AG08396 (cell line): Measurements from ENCODE around the gene RNF225.
"Not testable (repeated sequence)": the region's sequence is repeated elsewhere in the genome, so short reads cannot be mapped to it uniquely, and the experiment has no call there.

Experiments used
- DNase-seq: peaks from one replicate; pipeline ENCODE4 v3.0.0; 2012; ENCODE audit warnings: low spot score, mixed read lengths

Gene RNF225

DNA sequence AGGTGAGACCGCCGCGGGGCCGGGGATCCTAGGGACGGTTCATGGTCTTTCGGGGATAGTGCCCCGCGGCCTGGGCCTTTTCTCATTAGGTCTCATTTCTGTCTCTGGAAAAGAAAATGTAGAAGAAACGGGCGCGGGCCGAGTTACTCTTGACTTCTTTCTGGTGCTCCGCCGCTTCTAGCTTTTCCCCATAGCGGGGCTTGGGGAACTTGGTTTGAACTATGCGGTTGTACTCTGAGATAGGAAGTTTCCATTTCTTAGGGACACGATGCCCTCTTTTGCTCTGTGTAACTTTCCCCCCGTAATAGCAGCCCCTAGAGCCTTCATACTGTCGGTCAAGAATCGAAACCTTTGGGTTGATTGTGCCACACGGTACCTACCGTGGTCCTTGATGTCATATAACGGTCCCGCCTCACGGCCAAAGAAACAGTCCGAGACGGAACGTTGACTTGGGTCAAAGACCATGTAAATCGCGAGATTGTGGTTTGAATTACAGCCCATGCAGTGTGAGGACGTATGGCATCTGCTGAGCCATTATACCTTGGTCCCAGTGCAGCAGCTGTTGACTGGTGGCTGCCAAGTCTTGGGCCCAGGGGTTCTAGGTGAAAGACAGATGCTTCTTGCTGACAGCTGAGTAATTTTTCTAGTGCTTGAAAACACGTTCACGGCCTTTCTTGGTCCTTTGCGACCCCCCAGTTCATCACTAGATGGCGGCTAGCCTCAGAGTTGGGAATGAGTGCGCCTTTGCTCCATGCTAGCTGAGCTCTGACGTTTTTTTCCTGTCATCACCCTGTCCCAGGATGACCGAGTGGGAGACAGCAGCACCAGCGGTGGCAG lies 7.9 kb upstream of the RNF225 start:
- DNase-seq: no peak

DNA sequence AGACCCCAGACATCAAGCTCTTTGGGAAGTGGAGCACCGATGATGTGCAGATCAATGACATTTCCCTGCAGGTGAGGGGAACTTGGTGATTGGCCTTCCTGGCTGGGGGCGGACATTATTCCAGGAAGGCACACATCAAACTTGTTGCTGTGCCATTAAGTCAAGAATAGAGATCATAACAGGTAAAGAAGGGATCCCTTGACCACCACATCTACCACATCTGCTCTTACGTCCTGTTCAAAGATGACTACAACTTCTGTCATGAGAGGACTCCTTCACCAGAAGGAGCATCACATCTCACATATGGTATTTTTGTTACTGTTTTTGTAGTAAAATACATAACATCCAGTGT lies 7.3 kb upstream of the RNF225 start:
- no peak for DNase-seq

DNA sequence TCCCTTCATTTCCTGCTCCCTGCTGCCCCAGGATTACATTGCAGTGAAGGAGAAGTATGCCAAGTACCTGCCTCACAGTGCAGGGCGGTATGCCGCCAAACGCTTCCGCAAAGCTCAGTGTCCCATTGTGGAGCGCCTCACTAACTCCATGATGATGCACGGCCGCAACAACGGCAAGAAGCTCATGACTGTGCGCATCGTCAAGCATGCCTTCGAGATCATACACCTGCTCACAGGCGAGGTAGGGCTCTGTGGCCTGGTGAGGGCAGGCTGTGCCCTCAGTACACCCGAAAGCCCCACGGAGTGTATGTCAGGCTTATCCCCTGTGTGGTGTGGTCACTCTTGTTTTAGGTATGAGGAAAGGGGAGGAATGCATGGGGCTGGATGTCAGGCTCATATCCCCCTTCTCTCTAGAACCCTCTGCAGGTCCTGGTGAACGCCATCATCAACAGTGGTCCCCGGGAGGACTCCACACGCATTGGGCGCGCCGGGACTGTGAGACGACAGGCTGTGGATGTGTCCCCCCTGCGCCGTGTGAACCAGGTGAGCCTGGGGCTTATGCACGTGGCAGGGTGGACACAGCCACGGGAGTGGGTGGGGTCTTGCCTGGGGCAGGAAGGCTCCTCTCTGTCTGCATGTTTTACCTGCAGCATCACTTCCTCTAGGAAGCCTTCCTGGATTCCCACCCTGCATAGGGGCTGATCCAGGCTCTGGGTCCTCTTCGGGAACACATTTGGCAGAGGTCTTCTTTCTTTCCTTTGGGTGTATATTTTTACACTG lies 2.3 kb upstream of the RNF225 start:
- no peak for DNase-seq

DNA sequence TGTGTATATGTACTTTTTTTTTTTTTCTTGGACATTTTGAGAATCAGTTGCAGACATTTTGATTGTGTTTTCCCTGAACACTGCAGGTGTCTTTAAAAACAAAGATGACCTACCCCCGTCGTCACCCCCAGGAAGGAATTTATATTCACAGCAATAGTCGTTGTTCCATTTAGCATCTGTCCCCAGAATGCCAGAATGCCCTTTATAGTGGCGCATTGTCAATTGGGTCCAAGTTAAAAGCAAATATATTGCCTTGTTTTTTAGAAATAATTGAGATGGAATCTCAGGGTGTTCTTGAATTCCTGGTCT lies 1.8 kb upstream of the RNF225 start:
- no peak for DNase-seq

DNA sequence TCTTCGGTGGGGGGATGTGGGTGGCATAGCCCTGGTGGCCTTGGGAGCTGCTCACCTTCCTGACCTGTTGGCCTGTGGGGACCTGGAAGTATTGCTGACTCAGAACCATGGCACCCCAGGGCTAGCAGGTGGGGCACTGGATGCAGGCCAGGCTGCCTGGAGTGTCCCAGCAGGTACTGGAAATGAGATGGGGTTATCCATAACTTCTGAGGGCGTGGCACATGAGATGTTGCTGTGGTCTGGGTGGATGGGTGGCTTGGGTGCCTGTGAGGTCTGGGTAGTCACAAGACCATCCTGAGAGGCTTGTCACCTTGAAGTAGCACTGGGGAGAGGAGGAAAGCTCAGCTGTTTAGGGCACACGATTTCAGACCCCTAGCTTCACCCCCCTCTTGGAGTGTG lies 636 bp upstream of the RNF225 start:
- no peak for DNase-seq

DNA sequence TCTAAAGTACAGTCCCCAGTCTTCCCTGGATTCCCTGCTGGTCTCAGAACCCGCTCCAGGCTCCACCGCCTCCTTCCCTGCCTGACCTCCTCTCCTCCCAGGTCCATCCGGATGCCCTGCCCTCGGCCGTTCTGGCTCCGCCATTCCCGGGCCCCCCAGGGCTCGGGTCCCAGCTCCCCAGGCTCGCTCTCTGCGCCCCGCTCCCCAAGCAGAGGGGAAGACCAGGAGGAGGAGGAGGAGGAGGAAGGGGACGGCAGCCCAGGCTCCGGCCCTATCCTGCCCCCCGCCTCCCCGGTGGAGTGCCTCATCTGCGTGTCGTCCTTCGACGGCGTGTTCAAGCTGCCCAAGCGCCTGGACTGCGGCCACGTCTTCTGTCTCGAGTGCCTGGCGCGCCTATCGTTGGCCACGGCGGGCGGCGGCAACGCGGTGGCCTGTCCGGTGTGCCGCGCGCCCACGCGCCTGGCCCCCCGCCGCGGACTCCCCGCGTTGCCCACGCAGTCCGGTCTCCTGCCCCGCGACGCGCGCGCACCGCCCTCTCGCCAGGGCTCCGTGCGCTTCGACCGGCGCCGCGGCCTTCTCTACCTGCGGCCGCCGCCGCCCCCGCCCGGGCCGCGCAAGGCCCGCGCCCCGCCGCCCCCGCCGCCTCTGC lies 647 bp downstream of the RNF225 start:
- no peak for DNase-seq

DNA sequence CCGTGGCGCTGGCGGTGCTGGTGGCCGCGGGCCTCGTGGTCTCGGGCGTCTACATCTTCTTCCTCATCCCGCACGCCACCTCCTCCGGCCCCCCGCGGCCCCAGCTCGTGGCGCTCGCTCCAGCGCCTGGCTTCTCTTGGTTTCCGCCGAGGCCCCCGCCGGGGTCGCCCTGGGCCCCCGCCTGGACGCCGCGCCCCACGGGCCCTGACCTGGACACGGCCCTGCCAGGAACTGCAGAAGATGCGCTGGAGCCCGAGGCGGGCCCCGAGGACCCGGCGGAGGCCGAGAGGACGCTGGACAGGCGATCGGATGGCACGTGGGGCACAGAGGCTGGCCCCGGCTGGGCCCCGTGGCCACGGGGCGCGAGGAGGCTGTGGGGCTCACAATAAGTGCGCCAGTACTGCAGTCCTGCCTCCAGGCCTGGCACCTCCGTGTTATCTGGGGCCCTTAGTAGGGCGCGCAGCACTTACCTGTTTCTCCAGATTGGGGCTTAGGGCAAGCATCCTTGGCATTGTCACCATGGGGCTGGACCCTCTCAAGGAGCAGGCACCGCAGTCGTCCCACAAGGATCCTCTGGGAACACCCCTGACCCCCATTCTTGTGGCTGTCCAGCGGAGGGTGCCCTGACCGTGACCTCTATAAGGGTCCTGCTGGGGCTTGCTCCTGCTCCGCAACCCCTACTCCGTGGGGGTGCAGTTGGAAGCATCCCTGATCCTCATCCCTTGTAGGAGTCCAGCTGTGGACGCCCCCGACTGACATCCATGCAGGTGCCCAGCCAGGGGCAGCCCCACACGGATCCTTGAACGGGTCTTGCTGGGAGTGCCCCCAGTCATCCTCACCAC lies 1.5 kb downstream of the RNF225 start:
- no peak for DNase-seq

DNA sequence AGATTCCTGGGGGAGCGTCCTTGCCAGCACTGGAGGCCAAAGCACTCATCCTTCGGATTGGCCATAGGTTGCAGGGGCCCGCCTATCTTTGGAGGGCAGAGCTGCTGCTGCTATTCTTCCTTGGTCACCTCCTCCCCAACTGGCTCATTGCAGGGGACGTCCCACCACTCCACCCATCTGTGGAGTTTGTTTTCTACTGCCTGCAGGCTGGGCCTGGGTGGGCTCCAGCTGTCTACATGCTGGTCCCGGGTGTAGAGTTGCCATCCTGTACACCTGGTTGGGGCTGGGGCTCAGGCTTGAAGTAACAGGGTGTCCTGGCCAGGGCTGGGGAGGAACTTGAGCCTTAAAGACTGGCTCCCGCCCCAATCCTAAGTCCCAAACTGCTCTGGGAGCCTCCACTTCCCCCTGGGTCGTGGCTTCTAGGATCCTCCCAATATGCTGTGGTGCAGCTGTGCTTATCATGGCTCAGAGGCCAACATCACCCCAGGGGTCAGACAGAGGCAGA lies 2.1 kb downstream of the RNF225 start:
- DNase-seq: no peak

DNA sequence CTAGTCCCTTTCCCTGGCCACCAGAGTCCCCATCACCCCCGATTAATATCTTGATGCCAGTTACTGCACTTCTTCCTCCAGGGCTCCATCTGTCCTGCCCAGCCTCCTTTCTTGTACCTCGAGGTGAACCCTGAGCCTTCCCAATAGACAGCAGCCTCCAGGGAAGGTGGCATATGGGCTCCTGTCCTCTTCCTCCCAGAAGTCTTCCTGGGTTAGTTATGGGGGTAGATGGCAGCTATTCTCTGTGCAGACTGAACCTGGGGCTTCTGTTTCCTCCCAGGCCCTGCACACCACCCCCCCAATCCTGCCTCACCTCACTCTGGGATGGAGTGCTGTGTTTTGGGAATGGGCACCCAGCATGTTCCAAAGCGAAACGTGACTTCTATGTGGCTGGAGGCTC lies 2.6 kb downstream of the RNF225 start:
- no peak for DNase-seq

DNA sequence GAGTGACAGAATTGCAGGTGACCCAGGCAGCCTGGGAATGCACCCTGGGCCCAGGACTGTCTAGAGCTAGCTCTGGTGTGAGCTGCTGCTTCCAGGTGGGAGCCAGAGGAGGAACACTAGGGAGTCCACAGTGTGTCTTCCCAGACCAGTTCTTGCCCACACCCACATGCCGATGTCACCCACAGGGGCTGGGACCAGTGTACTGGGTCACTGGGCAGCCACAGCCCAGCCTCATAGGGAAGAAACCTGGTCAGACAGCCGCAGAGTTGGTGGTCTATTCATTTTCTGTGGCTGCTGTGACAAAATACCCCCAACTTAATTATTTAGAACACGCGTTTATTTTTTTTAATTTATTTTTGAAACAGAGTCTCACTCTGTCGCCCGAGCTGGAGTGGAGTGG lies 3.1 kb downstream of the RNF225 start:
- DNase-seq: no peak

DNA sequence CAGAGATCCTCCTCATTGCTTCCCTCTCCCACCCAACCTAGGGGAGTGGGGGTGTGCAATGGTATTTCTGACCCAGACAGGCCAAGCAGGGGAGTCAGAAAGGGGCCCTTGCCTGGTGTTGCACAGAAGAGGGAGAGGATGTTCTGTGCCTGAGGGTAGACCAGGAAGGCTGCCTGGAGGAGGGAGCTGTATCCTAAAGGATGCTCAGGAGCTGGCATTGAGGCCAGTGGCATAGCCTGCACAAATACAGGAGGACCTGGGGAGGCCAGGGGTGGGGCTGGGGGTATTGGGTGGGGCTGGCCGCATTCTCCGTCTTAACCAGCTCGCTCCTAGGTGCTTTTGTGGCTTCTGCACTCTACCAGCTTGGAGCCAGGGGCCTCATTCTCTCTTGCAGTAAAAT lies 4.4 kb downstream of the RNF225 start:
- DNase-seq: no peak

DNA sequence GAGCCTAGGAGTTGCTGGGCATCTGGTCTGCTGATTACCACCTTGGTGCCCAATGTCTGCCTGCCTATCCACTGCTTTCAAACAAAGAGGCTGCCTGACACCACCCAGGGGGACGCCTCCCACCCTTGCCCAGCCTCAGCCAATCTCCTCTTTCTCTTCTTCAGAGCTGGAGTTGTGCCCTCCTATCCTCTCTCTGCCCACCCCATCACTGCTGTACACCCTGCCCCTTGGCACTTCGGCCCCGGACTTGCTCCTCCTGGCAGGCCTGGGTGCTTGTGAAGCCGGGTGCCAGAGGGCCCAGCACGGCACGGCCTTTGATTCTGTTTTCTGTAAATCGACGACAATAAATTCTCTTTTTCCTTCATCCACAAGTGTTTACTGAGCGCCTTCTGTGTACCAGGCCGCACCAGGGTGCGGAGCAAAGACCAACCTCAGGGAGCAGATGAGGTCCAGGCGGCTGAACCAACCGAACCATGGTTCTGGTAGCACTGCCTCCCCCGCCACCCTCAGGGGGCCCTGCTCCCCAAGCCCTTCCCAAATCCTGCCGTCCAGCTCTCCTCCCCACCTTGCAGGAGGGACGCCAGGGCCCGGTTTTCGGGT lies 5.0 kb downstream of the RNF225 start:
- DNase-seq: no peak

DNA sequence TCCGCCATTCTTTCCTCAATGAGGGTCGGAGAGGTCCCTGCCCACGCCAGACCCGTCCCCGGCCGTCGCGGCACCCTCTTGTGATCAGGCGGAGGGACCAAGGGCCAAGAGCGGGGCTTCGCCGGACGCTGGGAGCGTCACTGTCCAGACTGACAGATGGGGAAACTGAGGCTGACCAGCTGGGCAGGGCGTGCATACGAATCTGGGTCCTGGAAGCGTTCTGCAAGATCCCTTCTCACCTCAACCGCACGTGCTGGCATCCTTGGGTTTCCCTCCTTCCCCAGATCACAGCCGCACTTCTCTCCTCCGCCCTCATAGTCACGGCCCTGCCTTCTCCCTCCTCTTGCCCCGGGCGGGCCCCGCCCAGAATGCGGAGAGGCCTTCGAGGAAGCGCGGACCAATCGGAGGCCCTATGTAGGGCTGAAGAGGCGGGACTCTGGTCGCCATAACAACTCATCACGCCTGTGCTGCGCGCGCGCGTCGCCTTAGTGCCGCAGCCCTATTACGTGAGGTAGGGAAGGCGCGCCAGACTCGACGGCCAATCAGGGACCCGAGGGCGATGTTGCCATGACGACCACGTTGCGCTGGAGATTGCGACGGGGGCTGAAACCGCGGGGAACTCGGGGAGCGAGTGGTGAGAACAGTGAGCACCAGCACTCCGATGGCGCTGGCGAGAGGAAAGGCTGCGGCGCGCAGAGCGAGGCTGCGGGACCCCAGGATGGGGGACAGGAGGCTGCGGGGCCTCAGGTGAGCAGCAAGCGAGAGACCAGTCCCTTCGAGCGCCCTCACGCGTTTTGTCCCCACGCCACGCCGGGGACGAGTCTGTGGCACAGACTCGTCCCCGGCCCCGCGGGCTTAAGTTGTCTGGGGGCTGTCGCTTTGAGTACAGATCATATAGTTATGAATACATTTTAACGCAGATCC lies 5.7 kb downstream of the RNF225 start:
- peak; percentile 99 for DNase-seq

DNA sequence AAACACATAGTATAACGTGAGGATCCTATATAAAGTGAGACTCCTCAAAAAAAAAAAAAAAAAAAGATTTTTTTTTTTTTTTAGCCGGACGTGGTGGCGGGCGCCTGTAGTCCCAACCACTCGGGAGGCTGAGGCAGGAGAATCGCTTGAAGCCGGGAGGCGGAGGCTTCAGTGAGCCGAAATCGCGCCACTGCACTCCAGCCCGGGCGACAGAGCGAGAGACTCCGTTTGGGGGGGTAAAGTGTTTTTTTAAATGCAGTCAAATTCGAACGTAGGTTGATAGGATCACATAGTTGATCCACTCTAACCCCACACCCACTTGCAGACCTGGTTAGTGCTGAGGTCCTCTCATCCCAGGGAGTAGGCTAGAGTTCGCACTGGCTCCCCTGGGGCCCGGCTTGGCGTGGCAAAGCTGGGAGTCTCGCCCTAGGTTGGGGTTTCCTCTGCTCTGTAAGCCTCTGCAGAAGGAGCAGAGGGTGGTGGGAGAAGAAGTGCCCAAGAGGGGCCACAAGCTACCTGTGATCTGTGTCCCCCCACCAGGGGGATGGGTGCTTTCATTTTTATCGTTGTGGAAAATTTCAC lies 6.5 kb downstream of the RNF225 start:
- DNase-seq: no peak

DNA sequence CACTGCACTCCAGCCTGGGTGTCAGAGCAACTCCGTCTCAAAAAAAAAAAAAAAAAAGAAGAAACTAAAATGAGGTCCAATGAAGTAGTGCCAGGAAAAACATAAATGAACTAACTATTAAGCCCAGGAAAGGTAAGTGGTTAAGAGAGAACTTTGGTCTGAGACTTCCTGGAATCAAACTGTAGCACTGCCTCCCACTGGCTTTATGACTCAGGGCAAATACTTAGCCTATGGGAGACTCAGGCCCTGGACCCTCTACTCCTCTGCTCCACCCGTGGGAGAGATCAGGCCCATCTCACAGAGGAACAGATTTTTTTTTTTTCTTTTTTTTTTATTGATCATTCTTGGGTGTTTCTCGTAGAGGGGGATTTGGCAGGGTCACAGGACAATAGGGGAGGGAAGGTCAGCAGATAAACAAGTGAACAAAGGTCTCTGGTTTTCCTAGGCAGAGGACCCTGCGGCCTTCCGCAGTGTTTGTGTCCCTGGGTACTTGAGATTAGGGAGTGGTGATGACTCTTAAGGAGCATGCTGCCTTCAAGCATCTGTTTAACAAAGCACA lies 8.5 kb downstream of the RNF225 start:
- not testable (repeated sequence) for DNase-seq

DNA sequence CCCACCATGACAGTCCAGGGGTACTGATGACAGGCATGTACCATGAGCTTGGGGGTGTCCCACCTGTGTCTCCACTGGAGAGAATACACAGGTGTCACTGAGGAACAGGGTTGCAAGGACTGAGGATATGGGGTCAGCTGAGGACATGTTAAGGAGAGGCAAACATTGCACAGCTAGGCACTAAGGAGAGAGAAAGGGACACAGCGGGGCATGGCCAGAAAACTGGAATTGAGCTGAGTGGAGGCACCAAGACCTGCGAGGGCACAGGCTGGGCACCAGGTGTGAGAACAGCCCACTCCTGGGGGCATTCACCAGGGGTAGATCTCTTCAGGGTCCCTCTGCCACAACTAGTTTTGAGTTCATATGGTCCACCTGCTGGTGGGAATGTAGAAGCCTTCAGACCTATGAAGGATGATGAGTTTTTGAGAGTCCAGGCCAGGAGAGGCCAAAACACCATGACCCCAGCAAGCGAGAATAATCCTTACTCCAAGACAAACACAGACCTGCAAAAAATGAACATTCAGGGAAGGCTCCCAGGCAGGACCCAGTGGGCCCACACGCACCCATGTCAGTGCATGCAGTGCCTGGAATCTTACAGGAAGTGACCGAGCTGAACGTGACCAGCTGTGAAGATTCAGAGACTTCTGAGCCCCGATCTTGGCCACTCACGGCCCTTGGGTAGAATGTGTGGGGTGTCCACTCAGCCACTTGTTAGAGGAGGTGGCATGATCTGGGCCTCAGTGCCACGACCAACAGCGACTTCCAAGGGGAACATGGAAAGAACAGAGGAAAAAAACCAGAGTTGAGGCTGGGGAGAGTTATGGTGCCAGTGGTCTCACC lies 11.6 kb downstream of the RNF225 start:
- DNase-seq: no peak

DNA sequence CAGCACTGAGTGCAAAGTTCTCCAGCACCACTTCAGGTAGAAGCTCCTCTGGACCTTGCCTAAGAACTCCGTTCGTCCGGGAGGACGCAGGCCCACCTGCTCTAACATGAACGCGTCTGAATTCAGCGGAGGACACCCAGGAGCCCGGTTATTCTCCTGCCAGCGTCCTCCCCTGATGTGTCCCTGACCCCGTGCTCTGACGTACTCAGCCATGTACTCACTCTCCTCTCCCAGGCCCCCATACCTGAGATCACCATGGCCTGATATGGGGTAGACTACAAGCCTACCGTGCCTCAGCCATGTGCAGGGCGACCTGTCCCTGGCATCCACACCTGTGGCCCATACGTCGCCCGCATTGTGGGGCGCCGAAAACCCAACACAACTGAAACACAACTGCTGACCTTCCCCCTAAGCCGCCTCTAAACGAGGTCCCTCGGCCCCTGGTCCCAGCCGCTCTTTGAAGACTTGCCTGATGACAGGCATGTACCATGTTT lies 12.2 kb downstream of the RNF225 start:
- no peak for DNase-seq

DNA sequence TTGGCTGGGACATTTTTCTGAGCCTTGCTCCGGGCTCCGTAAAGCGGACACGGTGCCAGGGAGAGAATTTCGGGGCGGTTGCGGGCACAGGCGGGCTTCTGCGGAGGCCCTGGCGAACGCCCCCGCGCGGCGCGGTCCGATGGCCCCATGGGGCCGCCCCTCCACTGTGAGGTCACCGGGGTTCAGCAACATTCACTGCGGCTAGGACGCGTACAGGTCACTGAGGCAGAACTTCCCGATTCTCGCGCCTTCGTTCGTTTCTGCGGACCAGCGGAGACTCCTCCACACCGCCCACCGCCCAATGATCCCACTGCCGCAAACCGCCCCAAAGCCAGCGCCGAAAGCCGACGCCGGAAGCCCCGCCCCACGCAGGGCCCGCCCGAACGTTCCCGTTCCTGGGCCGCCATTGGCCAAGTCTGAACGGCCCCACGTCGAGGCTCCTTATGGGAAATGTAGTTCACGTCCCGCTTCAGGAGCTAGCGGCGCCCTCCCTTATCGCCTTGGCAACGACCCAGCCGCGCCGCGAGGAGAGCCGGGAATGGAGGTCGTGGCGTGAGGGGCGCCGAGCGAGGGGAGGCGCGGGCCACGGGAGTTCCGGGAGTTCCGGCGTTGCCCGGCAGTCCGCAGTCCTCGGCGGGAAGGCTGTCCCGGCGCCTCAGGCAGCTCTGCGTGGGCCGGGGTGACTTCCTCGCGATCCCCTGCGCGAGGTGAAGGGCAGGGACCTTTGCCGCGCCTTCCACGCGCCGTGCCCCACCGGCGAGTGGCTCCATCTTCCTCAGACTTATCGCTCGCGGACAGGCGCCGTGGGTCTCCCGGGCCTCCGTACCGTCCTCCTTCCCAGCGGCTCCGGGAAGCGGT lies 12.9 kb downstream of the RNF225 start, which contains the start of gene ZNF584:
ZNF584 (plus strand) TSS at position 498 of the 858 bp plus-strand sequence. CDS start 499 bp downstream, outside the sequence.
- peak; percentile 97 for DNase-seq
